NCI-H1417 (cell line): Measurements from ENCODE around the gene CEP20.
A peak's percentile ranks its signal among the peaks of the same experiment; 100 is the strongest.
"Not testable (repeated sequence)": the region's sequence is repeated elsewhere in the genome, so short reads cannot be mapped to it uniquely, and the experiment has no call there.

ENCODE experiments used
- DNase-seq, 3 experiments: peaks; one replicate each; lab custom pipeline; 2025; lab: John Stamatoyannopoulos, UW

CEP20 gene, protein sequence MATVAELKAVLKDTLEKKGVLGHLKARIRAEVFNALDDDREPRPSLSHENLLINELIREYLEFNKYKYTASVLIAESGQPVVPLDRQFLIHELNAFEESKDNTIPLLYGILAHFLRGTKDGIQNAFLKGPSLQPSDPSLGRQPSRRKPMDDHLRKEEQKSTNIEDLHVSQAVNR

DNA sequence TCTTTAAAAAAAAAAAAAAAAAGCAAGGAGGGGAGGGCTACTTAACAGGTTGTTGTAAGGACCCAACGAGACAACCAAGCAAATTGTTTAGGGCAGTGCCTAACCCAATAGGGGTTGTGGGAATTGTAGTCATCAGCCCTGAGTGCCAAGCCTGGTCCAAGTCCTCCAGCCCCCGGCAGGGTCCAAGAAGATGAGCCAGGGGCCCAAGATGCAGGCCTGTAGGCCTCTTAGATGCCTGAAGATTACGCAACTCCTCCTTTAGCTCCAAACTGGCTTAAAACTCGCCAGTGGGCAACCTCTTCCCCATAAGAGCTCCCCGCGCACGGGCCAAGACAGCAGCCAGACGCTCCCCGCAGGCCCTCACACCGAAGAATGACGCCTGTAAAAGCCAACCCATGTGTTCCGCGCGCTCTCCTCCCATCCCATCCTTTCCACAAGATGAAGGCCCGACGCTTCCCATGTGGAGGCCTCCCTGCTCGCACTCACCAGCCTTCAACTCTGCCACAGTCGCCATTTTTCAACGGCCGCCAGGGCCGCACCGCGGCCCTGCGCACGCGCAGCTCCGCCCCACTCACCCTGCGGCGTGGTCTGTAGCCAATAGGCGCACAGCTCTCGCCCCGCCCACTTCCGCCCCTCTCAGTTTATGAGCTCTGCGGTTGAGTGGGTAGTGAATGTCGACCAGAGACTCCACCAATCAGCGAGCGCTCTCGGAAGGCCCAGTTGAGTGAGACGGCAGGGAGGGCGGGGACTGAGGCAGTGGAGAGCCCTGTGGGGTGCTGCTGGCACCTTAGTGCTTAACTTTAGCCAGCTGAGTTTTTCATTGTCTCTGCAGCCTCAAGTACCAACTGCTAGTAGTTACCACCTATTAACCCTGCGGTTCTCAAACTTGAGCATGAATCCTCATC is at the start of gene CEP20:
CEP20 (minus strand) TSS at position 532 of the 905 bp plus-strand sequence; CDS start at position 514, 18 bp downstream.
- DNase-seq, result peak; percentile 96 to 99 (median 98)

DNA sequence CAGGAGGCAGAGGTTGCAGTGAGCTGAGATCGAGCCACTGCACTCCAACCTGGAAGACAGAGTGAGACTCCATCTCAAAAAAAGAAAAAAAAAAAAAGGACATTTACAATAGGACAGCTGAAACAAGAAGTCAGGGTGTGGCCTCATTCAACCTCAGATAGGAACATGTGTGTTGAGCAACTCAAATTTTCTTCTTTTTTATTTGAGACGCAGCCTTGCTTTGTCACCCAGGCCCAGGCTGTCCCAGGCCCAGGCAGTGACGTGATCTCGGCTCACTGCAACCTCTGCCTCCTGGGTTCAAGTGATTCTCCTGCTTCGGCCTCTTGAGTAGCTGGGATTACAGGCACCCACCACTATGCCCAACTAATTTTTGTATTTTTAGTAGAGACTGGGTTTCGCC is 48.4 kb upstream of the CEP20 start:
- DNase-seq, result not testable (repeated sequence)

DNA sequence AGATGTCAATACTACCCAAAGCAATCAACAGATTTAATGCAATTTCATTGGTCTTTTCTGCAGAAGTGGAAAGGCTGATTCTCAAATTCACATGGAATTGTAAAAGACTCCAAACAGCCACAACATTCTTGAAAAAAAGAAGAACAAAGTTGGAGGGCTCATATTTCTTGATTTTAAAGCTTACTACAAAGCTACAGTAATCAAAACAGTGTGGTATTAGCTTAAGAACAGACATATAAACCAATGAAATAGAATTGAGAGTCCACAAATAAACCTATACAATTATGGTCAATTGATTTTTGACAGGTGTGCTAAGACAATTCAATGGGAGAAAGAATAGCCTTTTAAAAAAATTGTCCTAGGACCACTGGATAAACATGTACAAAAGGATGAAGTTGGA is 46.6 kb upstream of the CEP20 start:
- DNase-seq, result no peak

DNA sequence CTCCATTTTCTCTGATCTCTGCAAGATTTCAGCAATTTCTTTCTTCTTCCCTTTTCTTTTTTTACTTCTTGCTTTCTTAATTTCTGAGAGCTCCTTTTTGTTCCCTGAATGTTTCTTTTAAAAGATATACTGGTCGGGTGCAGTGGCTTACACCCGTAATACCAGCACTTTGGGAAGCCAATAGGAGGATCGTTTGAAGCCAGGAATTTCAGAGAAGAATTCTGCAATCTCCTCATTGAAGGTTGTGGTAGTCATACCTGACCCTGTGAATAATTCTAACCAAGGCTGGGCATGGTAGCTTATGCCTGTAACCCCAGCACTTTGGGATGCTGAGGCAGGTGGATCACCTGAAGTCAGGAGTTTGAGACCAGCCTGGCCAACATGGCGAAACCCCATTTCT is 45.4 kb upstream of the CEP20 start:
- DNase-seq, result no peak

DNA sequence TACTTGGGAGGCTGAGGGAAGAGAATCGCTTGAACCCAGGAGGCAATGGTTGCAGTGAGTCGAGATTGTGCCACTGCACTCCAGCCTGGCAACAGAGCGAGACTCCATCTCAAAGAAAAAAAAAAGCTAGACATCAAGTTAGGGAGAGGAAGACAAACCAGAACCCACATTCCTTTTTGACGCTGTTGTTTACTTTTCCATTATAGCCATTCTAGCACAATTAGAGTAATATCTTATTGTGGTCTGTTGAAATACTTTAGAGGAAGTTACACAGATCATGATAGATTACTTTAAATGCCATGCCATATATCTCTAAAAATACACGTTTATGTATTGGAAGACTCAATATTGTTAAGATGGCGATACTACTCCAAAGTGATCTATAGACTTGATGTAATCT is 44.5 kb upstream of the CEP20 start:
- DNase-seq, result no peak

DNA sequence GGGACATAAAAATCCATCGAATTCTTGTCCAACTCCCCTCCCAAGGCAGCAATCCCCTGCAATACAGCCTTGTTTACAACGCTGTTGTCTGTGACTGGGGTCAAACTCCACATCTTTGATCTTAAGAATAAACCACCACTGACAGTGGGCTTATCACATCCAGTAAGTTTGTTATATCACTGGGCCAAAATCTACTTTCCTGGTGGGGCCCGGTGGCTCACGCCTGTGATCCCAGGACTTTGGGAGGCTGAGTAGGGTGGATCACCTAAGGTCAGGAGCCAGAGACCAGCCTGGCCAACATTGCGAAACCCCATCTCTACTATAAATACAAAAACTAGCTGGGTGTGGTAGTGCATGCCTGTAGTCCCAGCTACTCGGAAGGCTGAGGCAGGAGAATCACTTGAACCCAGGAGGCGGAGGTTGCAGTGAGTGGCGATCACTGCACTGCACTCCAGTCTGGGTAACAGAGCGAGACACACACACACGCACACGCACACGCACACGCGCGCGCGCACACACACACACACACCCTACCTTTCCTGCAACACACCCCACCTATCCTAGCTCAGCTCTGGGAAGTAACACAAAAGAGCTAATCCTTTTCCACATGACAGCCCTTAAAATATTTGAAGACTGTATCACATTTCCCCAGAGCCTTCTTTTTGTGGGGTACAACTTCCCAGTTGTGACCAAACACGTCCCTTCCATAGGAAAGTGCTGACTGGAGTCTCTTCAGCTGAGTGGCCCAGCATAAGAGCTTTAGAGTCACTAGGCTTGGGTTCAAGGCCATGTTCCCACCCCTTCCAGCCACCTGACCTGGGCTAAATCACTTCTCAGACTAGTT is 40.1 kb upstream of the CEP20 start:
- no peak for DNase-seq

DNA sequence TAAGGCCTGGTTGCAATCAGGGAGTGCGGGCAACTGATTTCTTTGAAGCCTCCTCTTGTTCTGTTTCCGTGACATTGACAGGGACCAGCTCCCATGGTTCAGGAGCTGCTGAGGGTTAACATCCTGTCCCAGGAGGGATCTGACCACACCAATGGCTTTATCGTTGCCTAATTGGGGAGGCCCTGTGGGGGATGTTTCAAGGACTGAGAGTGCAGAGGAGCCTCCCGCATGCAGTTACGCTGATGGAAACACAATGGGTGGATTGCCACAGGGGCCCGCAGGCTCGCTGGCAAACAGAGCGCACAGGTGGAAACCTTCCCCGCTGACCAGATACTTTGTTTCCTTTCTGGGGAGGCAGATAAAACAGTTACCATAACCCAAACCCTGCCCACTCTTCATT is 37.2 kb upstream of the CEP20 start:
- DNase-seq, result no peak

DNA sequence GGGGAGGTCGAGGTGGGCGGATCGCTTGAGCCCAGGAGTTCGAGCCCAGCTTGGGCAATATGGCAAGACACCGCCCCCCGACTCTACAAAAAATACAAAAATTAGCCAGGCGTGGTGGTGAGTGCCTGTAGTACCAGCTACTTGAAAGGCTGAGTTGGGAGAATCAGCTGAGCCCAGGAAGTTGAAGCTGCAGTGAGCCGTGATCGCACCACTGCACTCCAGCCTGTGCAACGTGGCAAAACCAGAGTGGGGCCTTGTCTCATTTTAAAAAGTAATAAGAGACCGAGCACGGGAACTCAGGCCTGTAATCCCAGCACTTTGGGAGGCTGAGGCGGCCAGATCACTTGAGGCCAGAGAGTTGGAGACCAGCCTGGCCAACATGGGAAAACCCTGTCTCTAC is 36.6 kb upstream of the CEP20 start:
- DNase-seq, result no peak

DNA sequence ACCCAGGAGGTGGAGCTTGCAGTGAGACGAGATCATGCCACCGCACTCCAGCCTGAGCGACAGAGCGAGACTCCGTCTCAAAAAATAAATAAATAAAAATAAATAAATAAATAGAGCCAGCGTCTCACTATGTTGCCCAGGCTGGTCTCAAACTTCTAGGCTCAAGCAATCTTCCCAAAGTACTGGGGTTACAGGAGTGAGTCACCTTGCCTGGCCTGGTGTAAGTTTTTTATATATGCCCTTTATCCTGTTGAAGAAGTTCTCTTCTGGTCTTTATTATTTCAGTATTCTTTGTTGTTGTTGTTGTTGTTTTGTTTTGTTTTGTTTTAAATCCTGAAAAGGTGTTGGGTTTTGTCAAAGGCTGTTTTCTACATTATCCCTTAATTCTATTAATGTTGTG is 30.9 kb upstream of the CEP20 start:
- no peak for DNase-seq

DNA sequence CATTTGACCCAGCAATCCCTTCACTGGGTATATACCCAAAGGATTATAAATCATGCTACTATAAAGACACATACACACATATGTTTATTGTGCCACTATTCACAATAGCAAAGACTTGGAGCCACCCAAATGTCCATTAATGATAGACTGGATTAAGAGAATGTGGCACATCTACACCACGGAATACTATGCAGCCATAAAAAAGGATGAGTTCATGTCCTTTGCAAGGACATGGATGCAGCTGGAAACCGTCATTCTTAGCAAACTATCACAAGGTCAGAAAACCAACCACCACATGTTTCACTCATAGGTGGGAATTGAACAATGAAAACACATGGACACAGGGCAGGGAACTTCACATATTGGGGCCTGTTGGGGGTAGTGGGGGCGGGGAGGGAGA is 29.9 kb upstream of the CEP20 start:
- DNase-seq, result not testable (repeated sequence)

DNA sequence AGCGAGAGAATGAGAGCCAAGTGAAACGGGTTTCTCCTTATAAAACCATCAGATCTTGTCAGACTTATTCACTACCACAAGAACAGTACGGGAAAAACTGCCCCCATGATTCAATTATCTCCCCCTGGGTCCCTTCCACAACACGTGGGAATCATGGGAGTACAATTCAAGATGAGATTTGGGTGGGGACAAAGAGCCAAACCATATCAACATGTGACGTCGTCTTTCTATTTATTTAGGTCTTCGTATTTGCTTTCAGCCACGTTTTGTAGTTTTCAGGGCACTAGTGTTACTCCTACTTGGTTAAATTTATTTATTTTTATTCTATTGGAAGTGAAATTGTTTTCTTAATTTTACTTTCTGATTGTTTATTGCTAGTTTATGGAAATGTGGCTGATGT is 27.9 kb upstream of the CEP20 start:
- DNase-seq, result no peak

DNA sequence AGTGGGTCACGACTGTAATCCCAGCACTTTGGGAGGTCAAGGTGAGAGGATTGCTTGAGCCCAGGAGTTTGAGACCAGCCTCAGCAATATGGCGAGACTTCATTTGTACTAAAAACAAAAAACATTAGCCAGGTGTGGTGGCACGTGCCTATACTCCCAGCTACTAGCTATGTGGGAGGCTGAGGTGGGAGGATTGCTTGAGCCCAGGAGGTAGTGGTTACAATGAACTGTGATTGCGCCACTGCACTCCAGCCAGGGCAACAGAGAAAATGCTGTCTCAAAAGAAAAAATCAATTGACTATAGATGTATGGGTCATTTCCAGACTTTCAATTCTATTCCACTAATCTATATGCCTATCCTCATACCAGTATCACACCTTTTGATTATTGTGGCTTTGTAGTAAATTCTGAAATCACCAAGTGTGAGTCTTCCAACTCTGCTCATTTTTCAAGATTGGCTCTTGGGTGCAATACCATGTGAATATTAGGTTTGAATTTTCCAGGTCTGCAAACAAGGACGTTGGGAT is 27.2 kb upstream of the CEP20 start:
- no peak for DNase-seq

DNA sequence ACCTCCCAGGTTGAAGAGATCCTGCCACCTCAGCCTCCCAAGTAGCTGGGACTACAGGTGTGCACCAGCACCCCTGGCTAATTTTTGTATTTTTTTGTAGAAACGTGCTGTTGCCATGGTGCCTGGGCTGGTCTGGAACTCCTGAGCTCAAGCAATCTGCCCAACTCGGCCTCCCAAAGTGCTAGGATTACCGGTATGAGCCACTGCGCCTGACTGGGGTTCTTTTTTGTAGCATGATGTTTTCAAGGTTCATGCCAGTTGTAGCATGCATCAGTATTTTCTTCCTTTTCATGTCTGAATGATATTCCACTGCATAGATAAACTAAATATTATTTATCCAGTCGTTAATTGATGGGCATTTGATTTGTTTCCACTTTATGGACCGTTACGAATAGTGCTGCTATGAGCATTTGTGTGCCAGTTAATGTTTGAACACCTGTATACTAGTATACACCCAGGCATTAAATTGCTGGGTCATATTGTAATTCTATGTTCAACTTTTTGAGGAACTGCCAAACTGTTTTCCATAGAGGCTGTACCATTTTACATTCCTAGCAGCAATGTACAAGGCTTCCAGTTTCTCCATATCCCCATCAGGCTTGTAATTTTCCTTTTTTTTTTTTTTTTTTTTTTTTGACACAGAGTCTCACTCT is 24.8 kb upstream of the CEP20 start:
- DNase-seq, result no peak

DNA sequence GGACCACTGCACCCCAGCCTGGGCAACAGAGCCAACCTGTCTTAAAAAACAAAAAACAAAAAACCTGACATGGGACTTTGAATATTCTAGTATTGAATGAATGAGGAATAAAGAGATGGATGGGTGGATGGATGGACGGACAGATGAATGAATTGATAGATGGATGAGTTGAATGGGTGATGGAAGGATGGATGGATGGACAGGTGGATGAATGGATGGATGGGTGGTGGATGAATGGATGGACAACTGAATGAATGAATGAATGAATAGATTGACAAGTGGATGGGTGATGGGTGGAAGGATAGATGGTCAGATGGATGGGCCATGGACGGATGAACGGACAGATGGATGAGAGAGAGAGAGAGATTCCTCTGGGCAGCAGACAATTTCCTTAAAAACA is 22.8 kb upstream of the CEP20 start:
- no peak for DNase-seq

DNA sequence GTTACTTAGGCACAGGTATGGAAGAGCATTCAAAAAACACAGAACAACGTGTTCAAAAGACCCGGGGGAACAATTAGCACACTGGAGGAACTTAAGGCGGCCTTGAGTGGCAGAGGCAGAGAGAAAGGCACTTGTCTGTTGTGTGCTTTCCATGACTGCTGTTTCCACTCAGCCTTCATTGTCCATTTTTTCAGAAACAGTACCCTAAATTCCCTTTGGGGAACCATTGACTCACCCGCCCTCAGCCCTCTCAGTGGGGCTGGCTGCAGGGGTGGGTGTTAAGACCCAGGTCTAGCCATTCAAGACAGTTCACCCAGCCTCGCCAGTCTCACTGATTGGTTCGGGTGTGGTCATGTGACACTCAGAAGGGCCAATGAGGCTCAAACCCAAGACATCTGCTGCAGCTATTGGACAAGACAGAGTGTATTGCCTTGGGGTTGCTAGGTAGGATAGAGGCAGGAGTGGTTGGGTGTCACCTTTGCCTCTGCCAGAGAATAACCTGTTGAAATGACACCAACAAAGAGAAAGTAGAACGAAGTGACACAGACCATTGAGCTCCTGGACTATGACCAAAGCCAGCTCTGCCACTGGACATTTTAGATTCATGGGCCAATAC is 19.6 kb upstream of the CEP20 start:
- DNase-seq, result peak; percentile 5 to 89 (median 26)

DNA sequence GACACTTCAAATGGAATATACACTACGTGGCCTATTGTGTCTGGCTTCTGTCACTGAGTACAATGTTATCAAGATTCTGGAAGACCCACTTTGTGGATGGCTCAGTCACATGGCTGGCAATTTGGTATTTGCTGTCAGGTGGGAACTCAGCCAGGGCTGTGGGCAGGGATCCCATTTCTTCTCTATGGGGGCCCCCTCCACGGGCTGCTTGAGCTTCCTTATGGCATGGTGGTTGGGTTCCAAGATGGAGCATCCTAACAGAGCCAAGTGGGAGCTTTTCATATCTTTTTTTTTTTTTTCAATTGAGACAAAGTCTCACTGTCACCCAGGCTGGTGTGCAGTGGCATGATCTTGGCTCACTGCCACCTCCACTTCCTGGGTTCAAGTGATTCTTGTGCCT is 18.0 kb upstream of the CEP20 start:
- no peak for DNase-seq

DNA sequence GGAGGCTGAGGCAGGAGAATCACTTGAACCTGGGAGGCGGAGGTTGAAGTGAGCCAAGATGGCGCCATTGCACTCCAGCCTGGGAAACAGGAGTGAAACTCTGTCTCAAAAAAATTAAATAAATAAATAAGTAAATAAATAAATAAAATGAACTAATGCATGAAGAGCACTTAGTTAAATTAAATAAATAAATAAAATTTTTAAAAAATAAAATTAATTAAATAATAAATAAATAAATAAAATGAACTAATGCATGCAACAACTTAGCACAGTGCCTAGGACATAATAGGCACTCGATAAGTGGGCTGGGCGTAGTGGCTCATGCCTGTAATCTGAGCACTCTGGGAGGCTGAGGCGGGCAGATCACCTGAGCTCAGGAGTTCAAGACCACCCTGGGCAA is 15.6 kb upstream of the CEP20 start:
- no peak for DNase-seq

DNA sequence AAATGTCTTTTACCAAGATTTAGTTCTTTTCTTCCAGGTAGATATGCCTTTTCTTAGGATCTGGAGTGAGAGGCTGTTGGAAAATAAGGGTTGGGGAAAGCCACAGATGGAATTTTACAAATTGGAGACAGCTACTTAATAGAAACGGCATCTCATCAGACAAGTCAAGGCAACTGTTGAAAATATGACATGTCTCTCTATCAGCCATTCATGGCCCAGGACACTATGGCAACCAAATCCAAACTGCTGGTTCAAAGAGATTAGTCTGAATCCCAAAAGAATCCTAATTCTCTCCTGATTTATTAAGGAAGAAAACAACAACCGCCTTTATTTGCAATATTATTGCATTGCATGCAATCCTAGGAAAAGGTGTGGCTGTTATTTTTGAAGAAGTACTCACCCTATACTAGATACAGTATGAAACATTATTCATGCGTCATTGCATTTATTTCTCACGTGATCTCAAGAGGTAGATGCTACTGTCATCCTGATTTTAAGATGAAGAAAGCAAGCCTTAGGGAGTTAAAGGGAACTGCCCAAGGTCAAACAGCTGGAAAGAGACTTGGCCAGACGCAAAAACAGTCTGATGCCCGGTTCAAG is 12.6 kb upstream of the CEP20 start:
- DNase-seq, result no peak

DNA sequence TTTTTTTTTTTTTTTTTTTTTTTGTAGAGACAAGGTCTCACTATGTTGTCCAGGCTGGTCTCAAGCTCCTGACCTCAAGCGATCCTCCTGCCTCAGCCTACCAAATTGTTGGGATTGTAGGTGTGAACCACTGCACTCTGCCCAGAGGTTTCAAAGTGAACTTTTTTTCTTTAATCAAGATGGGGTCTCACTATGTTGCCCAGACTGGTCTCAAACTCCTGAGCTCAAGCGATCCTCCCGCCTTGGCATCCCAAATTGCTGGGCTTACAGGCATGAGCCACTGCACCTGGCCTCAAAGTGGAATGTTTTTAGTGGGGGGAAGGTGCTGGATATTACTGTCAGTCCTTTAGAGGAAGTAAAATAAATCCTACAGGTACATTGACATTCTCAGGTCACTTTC is 12.0 kb upstream of the CEP20 start:
- DNase-seq, result no peak

DNA sequence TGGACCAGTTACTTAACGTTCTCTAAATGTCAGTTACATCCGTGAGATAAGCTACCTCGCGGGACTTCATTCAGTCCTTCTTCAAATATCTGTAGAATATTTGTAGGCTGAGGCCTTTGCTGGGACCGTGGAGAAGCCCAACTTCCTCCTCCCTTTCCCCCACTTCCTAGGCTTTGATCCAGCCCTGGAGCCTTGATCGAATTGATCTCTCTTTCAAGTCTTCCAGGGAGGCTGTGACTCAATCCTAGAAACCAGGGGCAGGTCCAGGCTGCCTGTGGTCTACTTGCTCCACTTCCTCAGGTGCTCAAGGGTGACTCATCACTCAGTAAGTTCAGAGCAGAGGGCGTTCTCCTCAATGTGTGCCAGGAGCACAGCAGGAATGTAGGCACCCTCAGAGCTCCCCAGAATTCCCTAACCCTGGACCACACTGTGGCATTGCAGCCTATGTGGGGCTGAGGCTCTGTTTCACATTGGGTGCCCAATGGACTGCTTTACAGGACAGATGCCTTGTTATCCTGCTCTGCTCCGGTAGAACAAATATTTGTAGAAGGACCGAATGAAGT is 11.2 kb upstream of the CEP20 start:
- no peak for DNase-seq

DNA sequence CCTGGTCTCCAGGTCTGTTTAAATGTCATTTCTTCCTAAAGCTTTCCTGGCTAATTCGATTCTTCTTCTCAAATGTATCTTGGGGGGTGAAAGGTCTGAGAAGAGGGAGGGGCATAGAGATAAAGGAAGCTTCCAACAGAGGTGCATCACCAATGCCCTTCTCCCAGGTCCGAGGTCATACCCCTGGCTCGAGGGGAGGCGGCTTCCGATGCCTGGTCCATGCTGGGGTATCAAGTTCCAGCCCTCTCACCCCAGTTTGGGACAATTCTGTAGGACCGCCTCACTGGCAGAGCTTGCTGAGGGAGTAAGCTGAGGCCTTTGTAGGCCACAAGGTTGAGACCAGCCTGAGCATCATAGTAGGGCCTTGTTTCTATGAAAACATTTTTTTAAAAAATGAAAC is 10.3 kb upstream of the CEP20 start:
- no peak for DNase-seq
